HS-5 (cell line): ENCODE measurements around the gene IL25.
"Not testable (repeated sequence)": the region's sequence is repeated elsewhere in the genome, so short reads cannot be mapped to it uniquely, and the experiment has no call there.

Experiments used
- DNase-seq: peaks from one replicate; pipeline ENCODE4 v3.0.0-alpha.2; 2012; ENCODE audit warnings: low read depth

IL25 gene

GRCh38 chr14:23372509-23372908, at the start of gene IL25:
Gene IL25, plus strand, starts transcription at chr14:23372809.
- DNase-seq, result no peak

- no peak for DNase-seq
Observed at GRCh38 chr14:23323838-23324454, 48.7 kb upstream of the IL25 start.

- DNase-seq, result no peak
Observed at GRCh38 chr14:23324455-23324846, 48.2 kb upstream of the IL25 start.

- DNase-seq, result no peak
Observed at GRCh38 chr14:23324993-23325392, 47.6 kb upstream of the IL25 start.

- DNase-seq, result not testable (repeated sequence)
Observed at GRCh38 chr14:23325746-23326145, 46.9 kb upstream of the IL25 start.

- DNase-seq, result no peak
Observed at GRCh38 chr14:23326491-23327332, 45.9 kb upstream of the IL25 start.

GRCh38 chr14:23327947-23328744, 44.5 kb upstream of the IL25 start:
- DNase-seq, result peak; percentile 34

GRCh38 chr14:23335623-23336022, 37.0 kb upstream of the IL25 start:
- DNase-seq, result no peak

- DNase-seq, result no peak
Observed at GRCh38 chr14:23339506-23340268, 32.9 kb upstream of the IL25 start.

GRCh38 chr14:23344481-23344880, 28.1 kb upstream of the IL25 start:
- no peak for DNase-seq

- no peak for DNase-seq
Observed at GRCh38 chr14:23345987-23346692, 26.5 kb upstream of the IL25 start.

GRCh38 chr14:23346693-23347405, 25.8 kb upstream of the IL25 start:
- DNase-seq, result no peak

GRCh38 chr14:23347406-23348296, 25.0 kb upstream of the IL25 start:
- no peak for DNase-seq

- DNase-seq, result no peak
Observed at GRCh38 chr14:23348297-23348655, 24.3 kb upstream of the IL25 start.

GRCh38 chr14:23349156-23349845, 23.3 kb upstream of the IL25 start:
- DNase-seq, result no peak

- no peak for DNase-seq
Observed at GRCh38 chr14:23351681-23352505, 20.7 kb upstream of the IL25 start.

- DNase-seq, result peak; percentile 40
Observed at GRCh38 chr14:23352506-23353432, 19.8 kb upstream of the IL25 start, which contains the start of gene SLC22A17. Gene SLC22A17, minus strand, starts transcription at chr14:23352887.
